Lower lobe of right lung (tissue), 2 donors: Measurements from ENCODE around the gene NPTX1. TPM values are rescaled to one million over a fixed set of nuclear protein-coding genes. Genes with fewer than 3 reads are reported as not detected.

Experiments
- ATAC-seq, 2 donors: fragments of 200-7000 bp; cut with Tn5 transposase; one replicate each; pipeline ENCODE4 v1.9.1; 2020 to 2022; ENCODE audit warnings: mild to moderate bottlenecking in 2 of 2, moderate library complexity in 2 of 2
- DNase-seq: peaks from one replicate; pipeline ENCODE4 v3.0.0-alpha.2; 2020
- H3K27ac ChIP-seq: fragments of 200-600 bp; one replicate; pipeline ENCODE4 v1.8.0; 2022
- H3K27me3 ChIP-seq: fragments of 200-600 bp; one replicate; pipeline ENCODE4 v1.8.0; 2022; ENCODE audit warnings: low read depth
- H3K36me3 ChIP-seq: fragments of 200-600 bp; one replicate; pipeline ENCODE4 v1.8.0; 2022; ENCODE audit warnings: mild to moderate bottlenecking
- H3K4me1 ChIP-seq: fragments of 200-600 bp; one replicate; pipeline ENCODE4 v1.8.0; 2022
- H3K4me3 ChIP-seq: fragments of 200-600 bp; one replicate; pipeline ENCODE4 v1.8.0; 2022; ENCODE audit warnings: mild to moderate bottlenecking
- H3K9me3 ChIP-seq: fragments of 200-600 bp; one replicate; pipeline ENCODE4 v1.8.0; 2022
- intact Hi-C: fragments of 100-400 bp; cut with DNase I; formaldehyde crosslinking; loops from one replicate; pipeline ENCODE4 v1.11.0; 2022
- microRNA-seq: library from miRNA; unstranded; fragments of <30 nt; microRNA quantifications from one replicate; pipeline ENCODE4 v1.2.0, GENCODE V29; 2020; ENCODE audit warnings: borderline number of aligned reads
- total RNA-seq: library from RNA; stranded (reverse); fragmentation: NEBNext Ultra II Directional; extraction: Animal tissue kit (Norgen Biotek cat#: 25700); gene quantifications from one replicate; pipeline ENCODE4 v1.2.1, GENCODE V29; 2021
- TF ChIP-seq, protein P1 (sequence below): fragments of 200-600 bp; IDR thresholded peaks from one replicate; pipeline ENCODE4 v1.8.0; 2022; ENCODE audit warnings: antibody characterized with exemption, mild to moderate bottlenecking
- donor health status: DM: no; HTN: yes; CAD: no; lungs with severe emphysema.

NPTX1 gene
- total RNA-seq, 1 donor from 2014 or later: 2.1 TPM

DNA sequence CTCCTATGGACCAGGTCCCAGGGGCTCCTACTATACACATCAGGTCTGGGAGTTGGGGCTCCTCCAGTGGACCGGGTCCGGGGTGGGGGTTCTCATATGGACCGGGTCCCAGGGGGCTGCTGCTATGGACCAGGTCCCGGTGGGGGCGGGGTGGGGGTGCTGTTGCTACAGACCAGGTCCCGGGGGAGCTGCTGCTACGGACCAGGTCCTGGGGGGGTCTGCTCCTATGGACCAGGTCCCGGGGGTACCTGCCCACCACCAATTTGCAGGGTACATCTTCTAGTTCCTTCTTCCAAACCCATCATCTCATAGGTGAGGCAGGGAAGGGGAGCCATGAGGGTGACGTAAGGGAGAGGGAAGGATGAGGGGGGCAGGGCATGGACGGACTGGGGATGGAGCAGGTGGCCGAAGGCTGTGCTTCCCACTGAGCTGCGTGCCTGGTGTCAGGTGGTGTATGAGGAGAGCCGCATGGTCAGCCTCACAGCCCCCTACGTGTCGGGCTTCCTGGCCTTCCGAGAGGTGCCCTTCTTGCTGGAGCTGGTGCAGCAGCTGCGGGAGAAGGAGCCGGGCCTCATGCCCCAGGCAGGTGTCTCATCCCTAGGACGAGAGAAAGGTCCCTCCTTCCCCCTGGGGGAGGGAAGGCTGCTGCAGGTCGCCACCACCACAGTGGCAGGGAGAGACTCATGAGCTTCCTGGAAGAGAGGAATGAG, 54.9 kb downstream of the NPTX1 start:
- DNase-seq (peak; percentile 39), ATAC-seq (peak in 1 of 2 donors; percentile 3)
- intact Hi-C loops: loop anchor here (10.0 kb wide), 1 partner anchor 153 kb away; no protein-coding TSS in a partner anchor

GRCh38 chr17:80419255-80419654, 57.2 kb downstream of the NPTX1 start:
- Histone ChIP-seq H3K4me3 (no peak overlapping the region), H3K27ac (no peak overlapping the region), H3K36me3 (peaks cover 26% of the 10 kb centered on the region), H3K9me3 (no peaks in the 10 kb centered on the region), H3K27me3 (no peaks in the 10 kb centered on the region), H3K4me1 (peaks cover 17% of the 10 kb centered on the region)
- no peak for ATAC-seq
- TF ChIP-seq, protein P1, sequence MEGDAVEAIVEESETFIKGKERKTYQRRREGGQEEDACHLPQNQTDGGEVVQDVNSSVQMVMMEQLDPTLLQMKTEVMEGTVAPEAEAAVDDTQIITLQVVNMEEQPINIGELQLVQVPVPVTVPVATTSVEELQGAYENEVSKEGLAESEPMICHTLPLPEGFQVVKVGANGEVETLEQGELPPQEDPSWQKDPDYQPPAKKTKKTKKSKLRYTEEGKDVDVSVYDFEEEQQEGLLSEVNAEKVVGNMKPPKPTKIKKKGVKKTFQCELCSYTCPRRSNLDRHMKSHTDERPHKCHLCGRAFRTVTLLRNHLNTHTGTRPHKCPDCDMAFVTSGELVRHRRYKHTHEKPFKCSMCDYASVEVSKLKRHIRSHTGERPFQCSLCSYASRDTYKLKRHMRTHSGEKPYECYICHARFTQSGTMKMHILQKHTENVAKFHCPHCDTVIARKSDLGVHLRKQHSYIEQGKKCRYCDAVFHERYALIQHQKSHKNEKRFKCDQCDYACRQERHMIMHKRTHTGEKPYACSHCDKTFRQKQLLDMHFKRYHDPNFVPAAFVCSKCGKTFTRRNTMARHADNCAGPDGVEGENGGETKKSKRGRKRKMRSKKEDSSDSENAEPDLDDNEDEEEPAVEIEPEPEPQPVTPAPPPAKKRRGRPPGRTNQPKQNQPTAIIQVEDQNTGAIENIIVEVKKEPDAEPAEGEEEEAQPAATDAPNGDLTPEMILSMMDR: no peak
- DNase-seq: no peak
- intact Hi-C loops: no loop called here

More for the DNA sequence above, 54.9 kb downstream of the NPTX1 start:
- TF ChIP-seq, protein P1: no peak
- Histone ChIP-seq H3K36me3 (peaks cover 26% of the 10 kb centered on the region), H3K4me1 (peaks cover 6% of the 10 kb centered on the region), H3K4me3 (no peak overlapping the region), H3K27me3 (no peaks in the 10 kb centered on the region), H3K9me3 (no peaks in the 10 kb centered on the region), H3K27ac (no peak overlapping the region)

DNA sequence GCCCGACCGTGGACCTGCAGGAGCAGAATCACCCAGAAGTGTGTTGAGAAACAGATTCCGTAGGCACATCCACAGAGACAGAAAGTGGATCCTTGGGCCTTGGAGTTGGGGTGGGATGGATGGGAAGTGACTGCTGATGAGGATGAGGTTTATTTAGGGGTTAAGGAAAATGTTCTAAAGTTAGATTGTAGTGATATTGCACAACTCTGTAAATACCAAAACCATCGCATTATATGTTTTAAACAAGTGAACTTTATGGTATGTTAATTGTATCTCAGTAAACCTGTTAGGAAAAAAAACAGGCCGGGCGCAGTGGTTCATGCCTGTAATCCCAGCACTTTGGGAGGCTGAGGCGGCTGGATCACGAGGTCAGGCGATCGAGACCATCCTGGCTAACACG, 57.8 kb downstream of the NPTX1 start:
- H3K9me3 ChIP-seq: no peaks in the 10 kb centered on the region
- TF ChIP-seq, protein P1: no peak
- no peak overlapping the region for H3K27ac ChIP-seq
- no peaks in the 10 kb centered on the region for H3K27me3 ChIP-seq
- H3K4me3 ChIP-seq: no peak overlapping the region
- peaks cover 24% of the 10 kb centered on the region for H3K4me1 ChIP-seq
- DNase-seq (no peak), ATAC-seq (no peak)
- intact Hi-C loops: no loop called here
- peaks cover 26% of the 10 kb centered on the region for H3K36me3 ChIP-seq

Small RNA genes lying within 50 kb of the gene (microRNA-seq; reads per million reads assigned to microRNA genes)
- not detected for gene MIR4730

Other genes with a start within 250 kb of the NPTX1 start
- 300 TPM for gene RNF213, start 215.8 kb downstream of the NPTX1 start, total RNA-seq
- gene ENDOV, start 61.4 kb downstream of the NPTX1 start, total RNA-seq: 23.4 TPM
- 34.0 TPM for gene RPTOR, start 68.2 kb upstream of the NPTX1 start, total RNA-seq